ENCODE data around the gene CELF4. TPM values are rescaled to one million over a fixed set of nuclear protein-coding genes. Genes with fewer than 3 reads are reported as not detected.

The CELF4 gene
- total and polyA plus RNA-seq, 10 of the 15 experiments (the other 5 are each of a cell fraction or from before 2014, with no cell fraction given), result 0.03 to 0.32 TPM; not detected in 8

GRCh38 chr18:37341016-37341415, 224.6 kb downstream of the CELF4 start:
- POLR2A ChIA-PET, result no interaction called here
- WGBS (ENCODE audit: insufficient coverage, insufficient replicate concordance, low lambda C conversion rate, missing lambda C conversion rate), result 27% methylated on average over 2 of the region's 2 CpGs

More at GRCh38 chr18:37341016-37341415, 224.6 kb downstream of the CELF4 start:
- ChIA-PET CTCF (interaction anchor here (0.6 to 1.0 kb wide), 3 partner anchors 14 to 470 kb away, joined by 3 read pairs; no protein-coding TSS in a partner anchor), SMC1A (ENCODE audit: uncharacterized antibody, unreplicated experiment) (no interaction called here), RAD21 (ENCODE audit: unreplicated experiment) (no interaction called here)
- no peak overlapping the region for H3K9ac ChIP-seq (ENCODE audit: control insufficient read depth, insufficient read depth, low read length)
- peaks cover 2 to 5% of the 10 kb centered on the region in 2 experiments; a peak in 3 of 4 replicates for H3K27me3 ChIP-seq (replicated peaks in 1 of 2; ENCODE audit: control insufficient read depth in 2 of 2, insufficient read depth in 2 of 2, low read length in 1 of 2)
- H3K9me3 ChIP-seq (replicated peaks; ENCODE audit: control insufficient read depth, insufficient read depth, low read length), result no peaks in the 10 kb centered on the region
- in situ Hi-C loops (cut with MboI) (no loop called here), intact Hi-C loops (cut with micrococcal nuclease; ENCODE audit: unreplicated experiment) (loop anchor here (5.0 kb wide), 1 partner anchor 399 kb away; no protein-coding TSS in a partner anchor)
- H3K27ac ChIP-seq (ENCODE audit: control insufficient read depth, insufficient read depth), result no peak overlapping the region
- H3K4me3 ChIP-seq, result no peak overlapping the region
- H3K4me2 ChIP-seq (ENCODE audit: control insufficient read depth, insufficient read depth), result no peak overlapping the region
- DNase-seq (ENCODE audit: low read depth, low spot score), result no peak
- ATAC-seq, result no peak
- H3K36me3 ChIP-seq (ENCODE audit: control insufficient read depth in 2 of 2, insufficient read depth in 2 of 2, low read length in 1 of 2), result no peaks in the 10 kb centered on the region
- H3K4me1 ChIP-seq (ENCODE audit: control insufficient read depth, insufficient read depth, low read length), result no peaks in the 10 kb centered on the region
- TF ChIP-seq REST (IDR thresholded peaks at IDR 0.05; ENCODE audit: low read depth, low read length) (no peak), USF1 (IDR thresholded peaks at IDR 0.05; ENCODE audit: borderline replicate concordance, extremely low read length, insufficient read depth, low read depth, low read length) (no peak), STAT3 (IDR thresholded peaks at IDR 0.05; ENCODE audit: low read depth, low read length) (no peak)
- H4K20me1 ChIP-seq (ENCODE audit: control insufficient read depth, insufficient read depth), result no peaks in the 10 kb centered on the region
- no peaks in the 10 kb centered on the region for H3K79me2 ChIP-seq (ENCODE audit: control insufficient read depth, insufficient read depth, low read length)
- no TSS peak for BruUV-seq (replicated peaks)
- no peak for FAIRE-seq
- H2AFZ ChIP-seq (ENCODE audit: control insufficient read depth, low read depth, low read length), result no peak overlapping the region

Data from GM12878 (cell line).